H9 (cell line): ENCODE data around the gene CLEC18C. TPM values are rescaled to one million over a fixed set of nuclear protein-coding genes. Genes with fewer than 3 reads are reported as not detected.
A peak's percentile ranks its signal among the peaks of the same experiment; 100 is the strongest.
"Not testable (repeated sequence)": the region's sequence is repeated elsewhere in the genome, so short reads cannot be mapped to it uniquely, and the experiment has no call there.

Experiments used
- DNase-seq: peaks from one replicate; pipeline ENCODE4 v3.0.0-alpha.2; 2017
- H2AFZ ChIP-seq: one replicate; pipeline ENCODE4 v1.6.1; 2013; ENCODE audit warnings: mild to moderate bottlenecking, low read length, control low read depth, moderate library complexity
- H2AK5ac ChIP-seq: 2 replicates; pipeline ENCODE4 v1.6.1; 2013; ENCODE audit warnings: low read length, control low read depth, mixed read lengths; ENCODE audit not compliant: insufficient read length
- H2BK120ac ChIP-seq: one replicate; pipeline ENCODE4 v1.6.1; 2013; ENCODE audit warnings: low read depth, mild to moderate bottlenecking, low read length, control low read depth, inconsistent platforms; ENCODE audit not compliant: poor library complexity, severe bottlenecking
- H2BK12ac ChIP-seq: 2 replicates; pipeline ENCODE4 v1.6.1; 2013; ENCODE audit warnings: low read length, control low read depth, mixed read lengths, low read depth; ENCODE audit not compliant: insufficient read length
- H2BK15ac ChIP-seq: 2 replicates; pipeline ENCODE4 v1.6.1; 2013; ENCODE audit warnings: low read depth, low read length, control low read depth
- H2BK20ac ChIP-seq: one replicate; pipeline ENCODE4 v1.6.1; 2013; ENCODE audit warnings: low read depth, mild to moderate bottlenecking, low read length, control low read depth, inconsistent platforms; ENCODE audit not compliant: poor library complexity, severe bottlenecking
- H2BK5ac ChIP-seq: 2 replicates; pipeline ENCODE4 v1.6.1; 2013; ENCODE audit warnings: low read length, control low read depth, mixed read lengths; ENCODE audit not compliant: insufficient read length
- H3K14ac ChIP-seq: 2 replicates; pipeline ENCODE4 v1.6.1; 2013; ENCODE audit warnings: low read length, control low read depth; ENCODE audit not compliant: insufficient read depth
- H3K18ac ChIP-seq: 2 replicates; pipeline ENCODE4 v1.6.1; 2013; ENCODE audit warnings: low read depth, mild to moderate bottlenecking, mixed read lengths, low read length, control low read depth; ENCODE audit not compliant: insufficient read length
- H3K23ac ChIP-seq: 2 replicates; pipeline ENCODE4 v1.6.1; 2013; ENCODE audit warnings: low read length, control low read depth, mixed read lengths, low read depth; ENCODE audit not compliant: insufficient read length
- H3K23me2 ChIP-seq: 2 replicates; pipeline ENCODE4 v1.6.1; 2013; ENCODE audit warnings: low read depth, mild to moderate bottlenecking, mixed read lengths, low read length, control low read depth; ENCODE audit not compliant: insufficient read length, poor library complexity, severe bottlenecking
- H3K27ac ChIP-seq: 2 replicates; pipeline ENCODE4 v1.5.1; 2013; ENCODE audit warnings: low read length, control low read depth, mixed read lengths, low read depth; ENCODE audit not compliant: insufficient read length
- H3K27me3 ChIP-seq: 2 replicates; pipeline ENCODE4 v1.6.1; 2013; ENCODE audit warnings: low read length, control low read depth, inconsistent platforms; ENCODE audit not compliant: insufficient read depth
- H3K4ac ChIP-seq: 2 replicates; pipeline ENCODE4 v1.6.1; 2013; ENCODE audit warnings: low read depth, mild to moderate bottlenecking, control low read depth, inconsistent platforms, low read length, moderate library complexity
- H3K4me1 ChIP-seq: 2 replicates; pipeline ENCODE4 v1.6.1; 2013; ENCODE audit warnings: low read length, control low read depth, inconsistent platforms; ENCODE audit not compliant: insufficient read depth
- H3K4me2 ChIP-seq: 2 replicates; pipeline ENCODE4 v1.6.1; 2013; ENCODE audit warnings: low read length, control low read depth, mixed read lengths; ENCODE audit not compliant: insufficient read length, insufficient read depth
- H3K56ac ChIP-seq: 2 replicates; pipeline ENCODE4 v1.6.1; 2013; ENCODE audit warnings: low read depth, mild to moderate bottlenecking, mixed read lengths, low read length, control low read depth; ENCODE audit not compliant: insufficient read length
- H3K79me1 ChIP-seq: 2 replicates; pipeline ENCODE4 v1.6.1; 2013; ENCODE audit warnings: low read depth, mild to moderate bottlenecking, moderate library complexity, low read length, control low read depth, inconsistent platforms; ENCODE audit not compliant: insufficient read depth, poor library complexity, severe bottlenecking
- H3K79me2 ChIP-seq: 2 replicates; pipeline ENCODE4 v1.6.1; 2013; ENCODE audit warnings: low read length, control low read depth, inconsistent platforms; ENCODE audit not compliant: insufficient read depth
- H3K9ac ChIP-seq: 2 replicates; pipeline ENCODE4 v1.6.1; 2013; ENCODE audit warnings: low read length, control low read depth, mixed read lengths; ENCODE audit not compliant: insufficient read length; ENCODE audit errors: extremely low read depth
- H3K9me3 ChIP-seq: one replicate; pipeline ENCODE4 v1.6.1; 2013; ENCODE audit warnings: low read depth, low read length, inconsistent platforms; ENCODE audit not compliant: control insufficient read depth
- H3T11ph ChIP-seq: one replicate; pipeline ENCODE4 v1.6.1; 2013; ENCODE audit warnings: mild to moderate bottlenecking, low read length, control low read depth, inconsistent platforms
- H4K20me1 ChIP-seq: one replicate; pipeline ENCODE4 v1.6.1; 2013; ENCODE audit not compliant: control insufficient read depth, insufficient read length, insufficient read depth
- H4K5ac ChIP-seq: 2 replicates; pipeline ENCODE4 v1.6.1; 2013; ENCODE audit warnings: low read depth, mild to moderate bottlenecking, mixed read lengths, low read length, control low read depth; ENCODE audit not compliant: insufficient read length
- H4K8ac ChIP-seq: replicated peaks from 2 replicates; pipeline ENCODE4 v1.6.1; 2013; ENCODE audit warnings: low read length, control low read depth, mixed read lengths, low read depth; ENCODE audit not compliant: insufficient read length
- H4K91ac ChIP-seq: 2 replicates; pipeline ENCODE4 v1.6.1; 2013; ENCODE audit warnings: low read depth, mild to moderate bottlenecking, moderate library complexity, mixed read lengths, low read length, control low read depth; ENCODE audit not compliant: insufficient read length
- H3K27ac Mint-ChIP-seq, 3 experiments: 2 replicates in 2 of 3; 3 replicates in 1 of 3; pipeline ENCODE4 v1.8.0; 2020 to 2021; ENCODE audit warnings: mixed read lengths in 3 of 3, mild to moderate bottlenecking in 1 of 3, moderate library complexity in 1 of 3
- H3K27me3 Mint-ChIP-seq: 2 replicates; pipeline ENCODE4 v1.8.0; 2021; ENCODE audit warnings: low read depth, mild to moderate bottlenecking, moderate library complexity, mixed read lengths
- H3K36me3 Mint-ChIP-seq, 3 experiments: 2 replicates in 2 of 3; 3 replicates in 1 of 3; pipeline ENCODE4 v1.8.0; 2020 to 2021; ENCODE audit warnings: low read depth in 3 of 3, mixed read lengths in 3 of 3; ENCODE audit not compliant: insufficient read depth in 1 of 3
- H3K4me1 Mint-ChIP-seq, 2 experiments: 2 replicates each; pipeline ENCODE4 v1.8.0; 2020; ENCODE audit warnings: mixed read lengths in 2 of 2
- H3K4me3 Mint-ChIP-seq, 2 experiments: 2 replicates in 1 of 2; 3 replicates in 1 of 2; pipeline ENCODE4 v1.8.0; 2020 to 2021; ENCODE audit warnings: mild to moderate bottlenecking in 2 of 2, mixed read lengths in 2 of 2, moderate library complexity in 1 of 2
- H3K9me3 Mint-ChIP-seq, 2 experiments: 2 replicates in 1 of 2; 3 replicates in 1 of 2; pipeline ENCODE4 v1.8.0; 2020; ENCODE audit warnings: mild to moderate bottlenecking in 2 of 2, mixed read lengths in 2 of 2, moderate library complexity in 1 of 2
- CTCF ChIP-seq: fragments of 200-600 bp; sonication (generic); conservative IDR thresholded peaks from 3 replicates; pipeline ENCODE4 v1.8.0; 2021; ENCODE audit warnings: antibody characterized with exemption, mild to moderate bottlenecking
- WGBS: extraction: QIAGEN DNeasy Blood & Tissue Kit; methylation state at CpG from one replicate; pipeline ENCODE4 v1.1.7; 2013; ENCODE audit warnings: missing lambda C conversion rate, low lambda C conversion rate, mixed read lengths; ENCODE audit not compliant: insufficient read length; ENCODE audit errors: extremely low coverage; 5-methylcytosine and 5-hydroxymethylcytosine counted together
- total RNA-seq: library from RNA; stranded (reverse); gene quantifications from 2 replicates; pipeline ENCODE4 v1.2.1, GENCODE V29; 2021

CLEC18C gene
- total RNA-seq, 1 experiment from 2014 or later = 0.11 TPM

DNA sequence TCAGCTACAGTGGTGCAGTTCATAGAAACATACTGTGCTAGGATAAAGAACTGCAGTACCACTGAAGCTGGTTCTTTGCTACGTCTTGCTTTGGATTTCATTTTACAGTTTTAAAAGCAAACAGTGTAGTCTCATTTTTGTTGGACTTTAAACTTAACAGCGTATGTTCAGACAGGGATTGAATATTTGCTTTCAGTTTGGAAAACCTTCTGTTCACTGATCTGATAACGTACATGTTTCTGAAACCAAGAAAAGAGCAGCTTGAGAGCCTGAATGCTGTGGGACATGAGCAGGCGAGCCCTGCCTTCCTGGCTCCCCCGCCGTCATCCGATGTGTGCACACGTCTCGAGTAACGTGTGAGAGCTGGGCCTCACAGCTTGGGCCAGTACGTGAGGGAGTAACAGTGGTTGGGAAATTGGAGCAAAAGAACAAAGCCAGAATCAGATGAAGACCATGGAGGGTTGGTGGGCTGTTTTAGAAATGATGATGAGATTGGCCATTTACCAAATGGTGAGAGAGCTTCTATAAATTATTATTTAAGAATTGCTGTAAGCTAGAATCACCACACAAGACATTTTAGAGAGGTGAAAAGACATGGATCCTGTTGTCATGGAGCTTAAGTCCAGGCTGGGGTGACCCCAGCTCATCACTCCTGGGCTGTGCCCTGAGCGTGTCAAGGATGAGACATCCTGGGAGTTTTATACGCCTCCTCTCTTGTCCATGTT lies 20.8 kb upstream of the CLEC18C start:
- Mint-ChIP-seq H3K4me3 (no peak overlapping the region), H3K27ac (peak overlapping the region in 1 of 3 experiments; percentile 68; a peak in 2 of 7 replicates), H3K4me1 (no peaks in the 10 kb centered on the region), H3K36me3 (peaks cover 59 to 70% (median 62%) of the 10 kb centered on the region in 3 experiments), H3K27me3 (no peaks in the 10 kb centered on the region), H3K9me3 (no peaks in the 10 kb centered on the region)
- no peak for DNase-seq
- H3K4ac ChIP-seq = no peak overlapping the region
- H4K91ac ChIP-seq = no peak overlapping the region
- no peak overlapping the region for H3K27ac ChIP-seq
- no peak for TF ChIP-seq CTCF
- H4K8ac ChIP-seq = no peak overlapping the region
- no peak overlapping the region for H3K9ac ChIP-seq
- no peak overlapping the region for H2BK5ac ChIP-seq
- H3K27me3 ChIP-seq = no peaks in the 10 kb centered on the region
- H3K56ac ChIP-seq = no peak overlapping the region
- no peak overlapping the region for H2BK12ac ChIP-seq
- H3K4me1 ChIP-seq = no peaks in the 10 kb centered on the region
- H2AK5ac ChIP-seq = no peak overlapping the region
- H3K9me3 ChIP-seq = no peaks in the 10 kb centered on the region
- no peak overlapping the region for H2BK120ac ChIP-seq
- no peaks in the 10 kb centered on the region for H3K79me2 ChIP-seq
- H3K23me2 ChIP-seq = peaks cover 2% of the 10 kb centered on the region
- no peak overlapping the region for H3K23ac ChIP-seq
- no peak overlapping the region for H2BK20ac ChIP-seq
- no peak overlapping the region for H3K4me2 ChIP-seq
- no peak overlapping the region for H3K18ac ChIP-seq
- no peak overlapping the region for H3K14ac ChIP-seq
- no peak overlapping the region for H3T11ph ChIP-seq
- no peak overlapping the region for H2BK15ac ChIP-seq
- no peaks in the 10 kb centered on the region for H4K20me1 ChIP-seq
- H3K79me1 ChIP-seq = no peaks in the 10 kb centered on the region
- no CpG with 5 or more reads among the region's 13 CpGs for WGBS
- no peak overlapping the region for H4K5ac ChIP-seq
- no peak overlapping the region for H2AFZ ChIP-seq

DNA sequence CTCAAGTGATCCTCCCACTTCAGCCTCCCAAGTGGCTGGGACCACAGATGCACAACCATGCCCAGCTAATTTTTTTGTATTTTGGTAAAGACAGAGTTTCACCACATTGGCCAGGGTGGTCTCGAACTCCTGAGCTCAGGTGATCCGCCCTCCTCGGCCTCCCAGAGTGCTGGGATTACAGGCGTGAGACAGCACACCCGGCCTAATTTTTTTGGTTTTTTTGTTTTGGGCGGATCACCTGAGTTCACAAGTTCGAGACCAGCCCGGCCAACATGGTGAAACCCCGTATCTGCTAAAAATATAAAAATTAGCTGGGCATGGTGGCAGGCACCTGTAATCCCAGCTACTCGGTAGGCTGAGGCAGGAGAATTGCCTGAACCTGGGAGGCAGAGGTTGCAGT lies 18.9 kb upstream of the CLEC18C start:
- H3K4me1 Mint-ChIP-seq, H3K27ac Mint-ChIP-seq, H2BK120ac ChIP-seq, H3K9ac ChIP-seq, H3T11ph ChIP-seq, H3K23me2 ChIP-seq, H3K23ac ChIP-seq, H2BK12ac ChIP-seq, H3K79me2 ChIP-seq, H2AK5ac ChIP-seq, H2BK5ac ChIP-seq, DNase-seq, H3K9me3 Mint-ChIP-seq, H3K79me1 ChIP-seq, H3K4me2 ChIP-seq, H3K4ac ChIP-seq, H4K20me1 ChIP-seq, H2AFZ ChIP-seq, H3K4me1 ChIP-seq, H3K18ac ChIP-seq, H4K91ac ChIP-seq, H3K56ac ChIP-seq, H3K27me3 ChIP-seq, H3K9me3 ChIP-seq, H3K4me3 Mint-ChIP-seq, H4K8ac ChIP-seq, H3K27ac ChIP-seq, H3K27me3 Mint-ChIP-seq, H2BK20ac ChIP-seq, H2BK15ac ChIP-seq, H3K14ac ChIP-seq, H4K5ac ChIP-seq: not testable (repeated sequence)
- WGBS = no CpG with 5 or more reads among the region's 10 CpGs
- H3K36me3 Mint-ChIP-seq = peaks cover 47 to 53% (median 48%) of the 10 kb centered on the region in 3 experiments; a peak in 6 of 7 replicates
